ENCODE measurements around the gene NSMF. TPM values are rescaled to one million over a fixed set of nuclear protein-coding genes. Genes with fewer than 3 reads are reported as not detected.

Gene NSMF
- total RNA-seq, 2 experiments from 2014 or later = 104 to 109 TPM

DNA sequence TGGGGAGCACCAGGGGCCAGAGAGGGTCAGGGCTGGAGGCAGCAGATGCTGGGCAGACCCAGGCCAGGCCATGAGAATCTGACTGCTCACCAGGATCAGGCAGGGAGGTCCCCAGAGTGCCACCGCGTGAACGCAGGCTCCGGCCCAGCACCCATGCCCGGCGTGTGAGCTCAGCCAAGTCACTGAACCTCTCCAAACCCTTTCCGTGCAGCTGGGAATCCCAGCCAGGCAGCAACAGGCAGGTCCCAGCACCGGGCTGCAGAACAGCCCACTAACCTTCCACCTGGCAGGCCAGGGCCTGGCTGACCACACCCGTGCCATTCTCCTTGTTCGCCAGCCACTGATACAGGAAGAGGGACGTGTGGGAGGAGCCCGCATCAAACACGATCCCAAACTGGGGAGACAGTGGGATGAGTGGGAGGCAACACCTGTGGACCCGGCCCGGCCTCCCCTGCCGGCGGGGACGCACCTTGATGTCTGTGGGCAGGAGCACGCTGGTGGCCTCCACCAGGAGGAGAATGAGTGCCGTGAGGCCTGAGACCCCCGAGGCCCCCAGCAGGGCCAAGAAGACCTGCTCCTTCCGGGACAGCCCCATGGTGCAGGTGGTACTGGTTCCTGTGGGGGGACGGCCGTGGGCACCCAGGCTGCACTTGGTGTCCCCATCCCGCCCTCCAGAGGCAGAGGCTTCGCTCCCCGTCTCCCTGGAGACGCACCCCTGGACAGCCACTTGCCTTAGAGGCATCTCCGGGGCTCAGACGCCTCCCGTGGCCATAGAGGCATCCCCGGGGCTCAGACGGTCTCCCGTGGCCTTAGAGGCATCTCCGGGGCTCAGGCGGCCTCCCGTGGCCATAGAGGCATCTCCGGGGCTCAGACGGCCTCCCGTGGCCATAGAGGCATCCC is 21.2 kb downstream of the NSMF start:
- Histone ChIP-seq H3K27ac (ENCODE audit: low read depth in 1 of 2, low read length in 2 of 2) (no peak overlapping the region), H3K4me1 (ENCODE audit: insufficient read depth, low read length) (peaks cover 5% of the 10 kb centered on the region), H3K9me3 (ENCODE audit: control insufficient read depth in 1 of 2, insufficient read depth in 1 of 2, low read length in 2 of 2) (no peaks in the 10 kb centered on the region), H3K27me3 (ENCODE audit: control insufficient read depth in 1 of 2, insufficient read depth in 2 of 2, low read length in 2 of 2) (peaks cover 0 to 2% of the 10 kb centered on the region in 2 experiments), H3K4me3 (ENCODE audit: low read length) (no peak overlapping the region), H3K36me3 (ENCODE audit: insufficient read depth, low read length) (no peaks in the 10 kb centered on the region)
- Mint-ChIP-seq H3K4me3 (no peak overlapping the region), H3K36me3 (ENCODE audit: low read depth) (no peaks in the 10 kb centered on the region), H3K27ac (no peak overlapping the region), H3K9me3 (no peaks in the 10 kb centered on the region), H3K4me1 (ENCODE audit: low read depth) (peaks cover 6% of the 10 kb centered on the region), H3K27me3 (peaks cover 15% of the 10 kb centered on the region)
- POLR2A ChIA-PET = no interaction called here
- intact Hi-C loops (cut with DNase I, micrococcal nuclease) = no loop called here
- TF ChIP-seq, protein P1, sequence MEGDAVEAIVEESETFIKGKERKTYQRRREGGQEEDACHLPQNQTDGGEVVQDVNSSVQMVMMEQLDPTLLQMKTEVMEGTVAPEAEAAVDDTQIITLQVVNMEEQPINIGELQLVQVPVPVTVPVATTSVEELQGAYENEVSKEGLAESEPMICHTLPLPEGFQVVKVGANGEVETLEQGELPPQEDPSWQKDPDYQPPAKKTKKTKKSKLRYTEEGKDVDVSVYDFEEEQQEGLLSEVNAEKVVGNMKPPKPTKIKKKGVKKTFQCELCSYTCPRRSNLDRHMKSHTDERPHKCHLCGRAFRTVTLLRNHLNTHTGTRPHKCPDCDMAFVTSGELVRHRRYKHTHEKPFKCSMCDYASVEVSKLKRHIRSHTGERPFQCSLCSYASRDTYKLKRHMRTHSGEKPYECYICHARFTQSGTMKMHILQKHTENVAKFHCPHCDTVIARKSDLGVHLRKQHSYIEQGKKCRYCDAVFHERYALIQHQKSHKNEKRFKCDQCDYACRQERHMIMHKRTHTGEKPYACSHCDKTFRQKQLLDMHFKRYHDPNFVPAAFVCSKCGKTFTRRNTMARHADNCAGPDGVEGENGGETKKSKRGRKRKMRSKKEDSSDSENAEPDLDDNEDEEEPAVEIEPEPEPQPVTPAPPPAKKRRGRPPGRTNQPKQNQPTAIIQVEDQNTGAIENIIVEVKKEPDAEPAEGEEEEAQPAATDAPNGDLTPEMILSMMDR (IDR thresholded peaks at IDR 0.05) = no peak
- CTCF ChIA-PET = no interaction called here
- ATAC-seq (ENCODE audit: poor library complexity) (no peak), DNase-seq (no peak)

DNA sequence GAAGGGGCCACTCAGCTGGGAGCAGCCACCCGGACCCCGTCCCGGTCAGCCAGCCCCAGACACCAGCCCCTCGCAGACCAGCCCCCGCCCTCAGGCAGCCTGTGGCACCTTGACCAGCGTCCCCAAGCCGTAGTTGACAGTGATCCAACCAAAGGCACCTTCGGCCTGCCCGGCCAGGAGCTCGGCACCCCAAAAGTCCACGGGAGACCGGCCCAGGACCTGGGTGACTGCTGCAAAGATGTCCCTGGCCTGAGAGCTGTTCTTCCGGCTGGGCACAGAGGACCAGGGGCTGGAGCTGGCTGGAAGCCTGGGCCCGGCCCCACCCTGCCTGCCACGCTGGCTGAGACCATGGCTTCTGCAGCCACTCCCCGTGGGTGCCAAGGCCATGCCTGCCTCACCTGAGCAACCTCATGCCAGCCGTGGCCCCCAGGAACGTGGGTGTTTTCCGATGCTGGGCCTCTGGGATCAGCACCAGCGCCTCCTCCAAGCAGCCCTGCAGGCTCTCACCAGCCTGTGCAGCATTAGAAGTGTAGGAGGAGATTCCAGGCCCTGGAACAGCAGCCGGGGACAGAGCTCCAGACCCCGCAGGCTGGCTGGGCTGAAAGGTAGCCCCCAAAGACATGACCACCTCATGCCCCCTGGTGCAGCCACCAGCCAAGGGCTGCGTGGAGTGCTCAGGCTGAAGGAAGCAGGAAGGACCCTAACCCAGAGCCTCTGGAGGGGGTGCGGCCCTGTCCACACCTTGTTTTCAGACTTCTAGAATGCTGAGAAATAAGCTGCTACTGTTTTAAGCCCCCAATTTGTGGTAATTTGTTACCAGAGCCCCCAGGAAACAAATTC is 22.2 kb downstream of the NSMF start:
- Mint-ChIP-seq H3K27me3 (peaks cover 8% of the 10 kb centered on the region), H3K9me3 (no peaks in the 10 kb centered on the region), H3K4me1 (ENCODE audit: low read depth) (peaks cover 3% of the 10 kb centered on the region), H3K27ac (no peak overlapping the region), H3K4me3 (no peak overlapping the region), H3K36me3 (ENCODE audit: low read depth) (no peaks in the 10 kb centered on the region)
- TF ChIP-seq, protein P1 (IDR thresholded peaks at IDR 0.05) = no peak
- Histone ChIP-seq H3K4me1 (ENCODE audit: insufficient read depth, low read length) (peaks cover 5% of the 10 kb centered on the region), H3K36me3 (ENCODE audit: insufficient read depth, low read length) (no peaks in the 10 kb centered on the region), H3K27me3 (ENCODE audit: control insufficient read depth in 1 of 2, insufficient read depth in 2 of 2, low read length in 2 of 2) (no peaks in the 10 kb centered on the region), H3K27ac (ENCODE audit: low read depth in 1 of 2, low read length in 2 of 2) (no peak overlapping the region), H3K4me3 (ENCODE audit: low read length) (no peak overlapping the region), H3K9me3 (ENCODE audit: control insufficient read depth in 1 of 2, insufficient read depth in 1 of 2, low read length in 2 of 2) (no peaks in the 10 kb centered on the region)
- ATAC-seq (ENCODE audit: poor library complexity) = no peak
- intact Hi-C loops (cut with DNase I, micrococcal nuclease) = no loop called here
- no peak for DNase-seq
- ChIA-PET POLR2A (interaction anchor here (0.9 kb wide), 1 partner anchor 14 kb away, joined by 3 read pairs; the partner anchor contains the start of genes EXD3 and NOXA1), CTCF (no interaction called here)

DNA sequence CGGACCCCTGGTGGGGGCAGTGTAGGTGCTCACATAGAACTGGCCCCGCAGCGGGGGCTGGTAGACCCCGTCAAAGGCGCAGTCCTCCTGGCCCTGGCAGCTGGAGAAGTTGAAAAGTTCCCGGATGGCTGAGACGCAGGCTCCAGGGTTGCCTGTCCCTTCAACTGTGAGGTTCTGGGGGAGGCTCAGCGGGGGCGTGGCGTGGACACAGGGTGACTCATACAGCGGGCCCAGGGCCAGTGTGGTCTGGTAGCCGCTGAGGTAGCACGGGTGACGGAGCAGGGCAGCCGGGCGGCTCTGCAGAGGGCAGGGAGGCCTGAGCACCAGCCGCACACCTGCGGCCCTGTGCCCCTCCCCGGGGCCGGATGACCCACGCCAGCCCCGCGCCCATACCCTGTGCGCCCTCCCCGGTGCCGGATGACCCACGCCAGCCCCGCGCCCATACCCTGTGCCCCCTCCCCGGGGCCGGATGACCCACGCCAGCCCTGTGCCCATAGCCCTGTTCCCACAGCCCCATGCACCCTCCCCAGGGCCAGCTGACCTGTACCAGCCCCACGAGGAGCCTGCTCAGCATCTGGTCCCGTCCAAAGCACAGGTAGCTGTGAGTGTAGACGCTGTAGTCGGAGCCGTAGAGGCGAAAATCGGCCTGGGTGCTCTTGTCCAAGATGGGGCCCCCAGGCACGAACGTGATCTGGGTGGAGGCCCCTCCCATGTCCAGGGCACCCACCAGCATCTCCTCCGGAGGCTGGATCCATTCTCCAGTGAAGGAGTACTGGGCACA is 23.0 kb downstream of the NSMF start:
- Histone ChIP-seq H3K36me3 (ENCODE audit: insufficient read depth, low read length) (no peaks in the 10 kb centered on the region), H3K27me3 (ENCODE audit: control insufficient read depth in 1 of 2, insufficient read depth in 2 of 2, low read length in 2 of 2) (no peaks in the 10 kb centered on the region), H3K4me1 (ENCODE audit: insufficient read depth, low read length) (peaks cover 2% of the 10 kb centered on the region), H3K4me3 (ENCODE audit: low read length) (no peak overlapping the region), H3K27ac (ENCODE audit: low read depth in 1 of 2, low read length in 2 of 2) (no peak overlapping the region), H3K9me3 (ENCODE audit: control insufficient read depth in 1 of 2, insufficient read depth in 1 of 2, low read length in 2 of 2) (no peaks in the 10 kb centered on the region)
- peaks cover 4% of the 10 kb centered on the region for H3K27me3 Mint-ChIP-seq
- no peaks in the 10 kb centered on the region for H3K36me3 Mint-ChIP-seq (ENCODE audit: low read depth)
- intact Hi-C loops (cut with DNase I, micrococcal nuclease) = no loop called here
- DNase-seq (no peak), ATAC-seq (ENCODE audit: poor library complexity) (no peak)
- TF ChIP-seq, protein P1 (IDR thresholded peaks at IDR 0.05) = no peak
- H3K4me1 Mint-ChIP-seq (ENCODE audit: low read depth) = no peaks in the 10 kb centered on the region
- H3K27ac Mint-ChIP-seq = no peak overlapping the region
- ChIA-PET POLR2A (interaction anchor here (0.9 kb wide), 1 partner anchor 13 kb away, joined by 3 read pairs; the partner anchor contains the start of genes EXD3 and NOXA1), CTCF (no interaction called here)
- H3K4me3 Mint-ChIP-seq = no peak overlapping the region
- H3K9me3 Mint-ChIP-seq = no peaks in the 10 kb centered on the region
